HepG2 (cell line): ENCODE data around the gene APOLD1. TPM values are rescaled to one million over a fixed set of nuclear protein-coding genes. Genes with fewer than 3 reads are reported as not detected.
A peak's percentile ranks its signal among the peaks of the same experiment; 100 is the strongest.
"Not testable (repeated sequence)": the region's sequence is repeated elsewhere in the genome, so short reads cannot be mapped to it uniquely, and the experiment has no call there.

Experiments used
- ATAC-seq: fragments of 200-7000 bp; cut with Tn5 transposase; 3 replicates; pipeline ENCODE4 v1.9.1; 2020; ENCODE audit warnings: mild to moderate bottlenecking, moderate library complexity
- BruUV-seq: library from RNA; stranded (reverse); fragments of 400-500 nt; replicated peaks from 2 replicates; lab custom pipeline; 2021; lab: Mats Ljungman, UMichigan
- CTCF ChIA-PET: fragments of 300-600 bp; formaldehyde crosslinking; extraction: SDS; loops from one replicate; lab custom pipeline; 2021; ENCODE audit warnings: low total read pairs, inconsistent platforms, low intra/inter-chr PET ratio; lab: Yijun Ruan, JAX
- POLR2A ChIA-PET: fragments of 350-600 bp; sonication (Branson Sonifier 250); formaldehyde crosslinking; loops from one replicate; lab custom pipeline; 2020; ENCODE audit warnings: antibody characterized with exemption, inconsistent platforms; lab: Yijun Ruan, JAX
- DNase-seq: peaks from one replicate; pipeline ENCODE4 v3.0.0-alpha.2; 2015; ENCODE audit warnings: low spot score
- FAIRE-seq: peaks from 3 replicates; lab custom pipeline; 2011; peaks lifted over from hg19 to GRCh38; lab: Jason Lieb, UNC
- H2AFZ ChIP-seq: one replicate; pipeline ENCODE4 v1.6.1; 2011; ENCODE audit warnings: low read length, inconsistent platforms
- H3K27ac ChIP-seq: fragments of 300-600 bp; 3 replicates; pipeline ENCODE4 v1.8.0; 2011; ENCODE audit warnings: mixed run types, mild to moderate bottlenecking, mixed read lengths, low read length, inconsistent platforms; ENCODE audit not compliant: insufficient read depth; ENCODE audit errors: extremely low read length
- H3K27me3 ChIP-seq, 2 experiments: fragments of 200-600 bp in 1 of 2; 2 replicates in 1 of 2; 3 replicates in 1 of 2; pipeline versions ENCODE4 v1.6.0 to v1.8.0; 2011; ENCODE audit warnings: low read length in 2 of 2, mild to moderate bottlenecking in 2 of 2, moderate library complexity in 2 of 2, inconsistent platforms in 1 of 2; ENCODE audit not compliant: insufficient read depth in 2 of 2, control insufficient read depth in 1 of 2
- H3K36me3 ChIP-seq, 2 experiments: fragments of 200-600 bp in 1 of 2; replicated peaks in 1 of 2; 2 replicates in 1 of 2; 3 replicates in 1 of 2; pipeline versions ENCODE4 v1.5.1 to v1.8.0; 2011; ENCODE audit warnings: low read length in 2 of 2, inconsistent platforms in 1 of 2; ENCODE audit not compliant: insufficient read depth in 2 of 2, control insufficient read depth in 1 of 2
- H3K4me1 ChIP-seq: 2 replicates; pipeline ENCODE4 v1.5.1; 2012; ENCODE audit warnings: low read length, inconsistent platforms; ENCODE audit not compliant: insufficient read depth
- H3K4me2 ChIP-seq: 2 replicates; pipeline ENCODE4 v1.6.0; 2011; ENCODE audit warnings: low read depth, low read length, inconsistent platforms
- H3K4me3 ChIP-seq, 3 experiments: fragments of 200-600 bp in 1 of 3; sonication (generic), shearing (Covaris generic) in 1 of 3; replicated peaks in 1 of 3; 2 replicates each; pipeline ENCODE4 v1.5.1; 2011 to 2016; ENCODE audit warnings: low read length in 3 of 3, inconsistent platforms in 2 of 3, low read depth in 2 of 3, mild to moderate bottlenecking in 2 of 3, control low read depth in 1 of 3, mixed read lengths in 1 of 3; ENCODE audit not compliant: insufficient read depth in 1 of 3
- H3K79me2 ChIP-seq: one replicate; pipeline ENCODE4 v1.6.1; 2011; ENCODE audit warnings: low read length, inconsistent platforms; ENCODE audit not compliant: insufficient read depth
- H3K9ac ChIP-seq: 2 replicates; pipeline ENCODE4 v1.6.0; 2011; ENCODE audit warnings: mild to moderate bottlenecking, low read depth, low read length, inconsistent platforms; ENCODE audit not compliant: insufficient read depth
- H3K9me3 ChIP-seq: 2 replicates; pipeline ENCODE4 v1.5.1; 2012; ENCODE audit warnings: mild to moderate bottlenecking, low read length
- H4K20me1 ChIP-seq: 2 replicates; pipeline ENCODE4 v1.6.0; 2011; ENCODE audit warnings: inconsistent platforms, mild to moderate bottlenecking, low read length, moderate library complexity; ENCODE audit not compliant: insufficient read depth
- ZNF121 ChIP-seq: sonication (generic); formaldehyde crosslinking; IDR thresholded peaks from 2 replicates; pipeline ENCODE4 v1.5.0; 2020; ENCODE audit warnings: mild to moderate bottlenecking, missing genetic modification reagents
- ZNF761 ChIP-seq: sonication (generic); formaldehyde crosslinking; conservative IDR thresholded peaks from 2 replicates; pipeline ENCODE4 v1.4.0; 2020; ENCODE audit warnings: mild to moderate bottlenecking, missing genetic modification reagents
- WGBS: methylation state at CpG from one replicate; pipeline ENCODE4 v1.1.6; 2017; ENCODE audit warnings: low lambda C conversion rate; 5-methylcytosine and 5-hydroxymethylcytosine counted together
- in situ Hi-C: cut with HindIII; loops from 2 replicates; pipeline ENCODE4 v1.10.0; 2017; ENCODE audit warnings: low pct_unique_long_range_greater_than_20kb; ENCODE audit not compliant: extremely low pct_ligation_motif_present
- intact Hi-C: fragments of 100-400 bp; cut with micrococcal nuclease; formaldehyde crosslinking; loops from one replicate; pipeline ENCODE4 v1.10.0; 2022; ENCODE audit not compliant: unreplicated experiment
- polyA plus RNA-seq, 8 experiments: library from polyadenylated mRNA; depleted of rRNA in 3 of 8; stranded (reverse) in 7 of 8; unstranded in 1 of 8; fragments of >200 nt; fragmentation: Illumina TruSeq in 4 of 8; extraction: Trizol in 4 of 8; gene quantifications; 2 replicates each; pipeline versions ENCODE4 v1.2.1 to v1.2.3, GENCODE V29; 2011 to 2016; ENCODE audit warnings: low read depth in 4 of 8, missing spikeins in 1 of 8, mixed read lengths in 1 of 8; ENCODE audit not compliant: insufficient read depth in 1 of 8
- total RNA-seq, 5 experiments: library from RNA; depleted of rRNA; stranded (reverse); fragments of >200 nt; fragmentation: Illumina TruSeq; extraction: Trizol; gene quantifications; 2 replicates each; pipeline ENCODE4 v1.2.3, GENCODE V29; 2016; ENCODE audit warnings: low read depth in 1 of 5
- TF ChIP-seq, protein P1 (sequence below), 2 experiments: sonication (generic) in 1 of 2; formaldehyde crosslinking in 1 of 2; IDR thresholded peaks; 2 replicates each; pipeline versions ENCODE4 v1.4.0 to v1.6.1; 2018 to 2020; ENCODE audit warnings: missing genetic modification reagents in 2 of 2, borderline replicate concordance in 1 of 2, low read depth in 1 of 2, mild to moderate bottlenecking in 1 of 2, missing biosample characterization in 1 of 2
- TF ChIP-seq, protein P2 (sequence below), 2 experiments: fragments of 450-650 bp in 1 of 2; sonication (generic) in 1 of 2; formaldehyde crosslinking in 1 of 2; IDR thresholded peaks; 2 replicates each; pipeline versions ENCODE4 v1.6.1 to v1.8.0; 2016 to 2022; ENCODE audit warnings: antibody characterized with exemption in 1 of 2, mild to moderate bottlenecking in 1 of 2, missing genetic modification reagents in 1 of 2

Gene APOLD1
- total and polyA plus RNA-seq, 2 of the 13 experiments (the other 11 are each of a cell fraction or from before 2014, with no cell fraction given), result 0.20 to 0.84 TPM

DNA sequence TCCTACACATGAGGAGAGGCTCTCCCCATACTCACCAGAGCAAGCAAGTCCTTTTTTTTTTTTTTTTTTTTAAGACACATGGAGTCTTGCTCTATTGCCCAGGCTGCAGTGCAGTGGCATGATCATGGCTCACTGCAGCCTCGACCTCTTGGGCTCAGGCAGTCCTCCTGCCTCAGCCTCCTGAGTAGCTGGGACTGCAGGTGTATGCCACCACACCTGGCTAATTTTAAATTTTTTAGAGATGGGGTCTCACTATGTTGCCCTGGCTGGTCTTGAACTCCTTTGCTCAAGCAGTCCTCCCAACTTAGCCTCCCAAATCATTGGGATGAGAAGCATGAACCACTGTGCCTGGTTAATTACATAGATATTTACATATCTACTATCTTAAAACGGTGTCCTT, 47.3 kb upstream of the APOLD1 start:
- H3K27ac ChIP-seq, H2AFZ ChIP-seq, intact Hi-C loops, H3K4me2 ChIP-seq, H3K27me3 ChIP-seq, ATAC-seq, DNase-seq, CTCF ChIA-PET, in situ Hi-C loops, BruUV-seq, H3K9ac ChIP-seq, H4K20me1 ChIP-seq, H3K9me3 ChIP-seq, H3K36me3 ChIP-seq, H3K79me2 ChIP-seq, H3K4me3 ChIP-seq, FAIRE-seq: not testable (repeated sequence)
- H3K4me1 ChIP-seq, result peaks cover 32% of the 10 kb centered on the region
- 0 out of 2 replicates have a peak, but pooled peaks have one; percentile 40 for TF ChIP-seq ZNF121
- 35% methylated on average over 2 of the region's 2 CpGs for WGBS
- POLR2A ChIA-PET, result interaction anchor here (1.8 kb wide), 1 partner anchor 20 kb away, joined by 7 read pairs; no protein-coding TSS in a partner anchor

DNA sequence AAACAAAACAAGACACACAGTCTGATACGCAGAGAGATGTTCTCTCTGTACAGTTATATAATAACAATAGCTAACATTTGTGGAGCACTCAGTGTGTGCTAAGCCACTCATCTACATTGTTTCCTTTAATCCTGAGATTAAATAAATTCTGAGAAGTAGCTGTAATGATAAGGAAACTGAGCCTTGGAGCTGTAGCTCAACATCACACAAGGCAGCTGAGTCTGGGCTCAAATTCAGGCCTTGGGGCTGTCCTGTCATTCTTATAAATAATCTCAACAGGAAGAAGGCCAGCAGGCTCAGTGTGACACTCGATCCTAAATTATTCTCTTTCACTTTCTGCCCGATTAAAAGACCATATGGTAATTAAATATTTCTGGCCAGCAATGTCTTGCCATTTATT, 43.8 kb upstream of the APOLD1 start:
- in situ Hi-C loops (no loop called here), intact Hi-C loops (no loop called here)
- Histone ChIP-seq H2AFZ (no peak overlapping the region), H3K36me3 (no peaks in the 10 kb centered on the region), H3K27ac (no peak overlapping the region), H3K4me1 (0 out of 2 replicates have a peak, but pooled peaks cover 5% of the 10 kb centered on the region), H3K4me3 (no peak overlapping the region), H4K20me1 (no peaks in the 10 kb centered on the region), H3K9ac (no peak overlapping the region), H3K9me3 (no peaks in the 10 kb centered on the region), H3K79me2 (no peaks in the 10 kb centered on the region), H3K27me3 (no peaks in the 10 kb centered on the region), H3K4me2 (no peak overlapping the region)
- WGBS, result 44% methylated on average over 3 of the region's 3 CpGs
- POLR2A ChIA-PET, result no interaction called here
- BruUV-seq, result no TSS peak
- FAIRE-seq, result no peak
- no peak for DNase-seq
- CTCF ChIA-PET, result no interaction called here
- no peak for ATAC-seq
- TF ChIP-seq, protein P1, sequence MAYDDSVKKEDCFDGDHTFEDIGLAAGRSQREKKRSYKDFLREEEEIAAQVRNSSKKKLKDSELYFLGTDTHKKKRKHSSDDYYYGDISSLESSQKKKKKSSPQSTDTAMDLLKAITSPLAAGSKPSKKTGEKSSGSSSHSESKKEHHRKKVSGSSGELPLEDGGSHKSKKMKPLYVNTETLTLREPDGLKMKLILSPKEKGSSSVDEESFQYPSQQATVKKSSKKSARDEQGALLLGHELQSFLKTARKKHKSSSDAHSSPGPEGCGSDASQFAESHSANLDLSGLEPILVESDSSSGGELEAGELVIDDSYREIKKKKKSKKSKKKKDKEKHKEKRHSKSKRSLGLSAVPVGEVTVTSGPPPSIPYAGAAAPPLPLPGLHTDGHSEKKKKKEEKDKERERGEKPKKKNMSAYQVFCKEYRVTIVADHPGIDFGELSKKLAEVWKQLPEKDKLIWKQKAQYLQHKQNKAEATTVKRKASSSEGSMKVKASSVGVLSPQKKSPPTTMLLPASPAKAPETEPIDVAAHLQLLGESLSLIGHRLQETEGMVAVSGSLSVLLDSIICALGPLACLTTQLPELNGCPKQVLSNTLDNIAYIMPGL (CRISPR knock-in tag; IDR thresholded peaks at IDR 0.05; ENCODE audit: borderline replicate concordance in 1 of 2, low read depth in 1 of 2), result no peak
- no peak for TF ChIP-seq ZNF761 (CRISPR knock-in tag)
- TF ChIP-seq, protein P2, sequence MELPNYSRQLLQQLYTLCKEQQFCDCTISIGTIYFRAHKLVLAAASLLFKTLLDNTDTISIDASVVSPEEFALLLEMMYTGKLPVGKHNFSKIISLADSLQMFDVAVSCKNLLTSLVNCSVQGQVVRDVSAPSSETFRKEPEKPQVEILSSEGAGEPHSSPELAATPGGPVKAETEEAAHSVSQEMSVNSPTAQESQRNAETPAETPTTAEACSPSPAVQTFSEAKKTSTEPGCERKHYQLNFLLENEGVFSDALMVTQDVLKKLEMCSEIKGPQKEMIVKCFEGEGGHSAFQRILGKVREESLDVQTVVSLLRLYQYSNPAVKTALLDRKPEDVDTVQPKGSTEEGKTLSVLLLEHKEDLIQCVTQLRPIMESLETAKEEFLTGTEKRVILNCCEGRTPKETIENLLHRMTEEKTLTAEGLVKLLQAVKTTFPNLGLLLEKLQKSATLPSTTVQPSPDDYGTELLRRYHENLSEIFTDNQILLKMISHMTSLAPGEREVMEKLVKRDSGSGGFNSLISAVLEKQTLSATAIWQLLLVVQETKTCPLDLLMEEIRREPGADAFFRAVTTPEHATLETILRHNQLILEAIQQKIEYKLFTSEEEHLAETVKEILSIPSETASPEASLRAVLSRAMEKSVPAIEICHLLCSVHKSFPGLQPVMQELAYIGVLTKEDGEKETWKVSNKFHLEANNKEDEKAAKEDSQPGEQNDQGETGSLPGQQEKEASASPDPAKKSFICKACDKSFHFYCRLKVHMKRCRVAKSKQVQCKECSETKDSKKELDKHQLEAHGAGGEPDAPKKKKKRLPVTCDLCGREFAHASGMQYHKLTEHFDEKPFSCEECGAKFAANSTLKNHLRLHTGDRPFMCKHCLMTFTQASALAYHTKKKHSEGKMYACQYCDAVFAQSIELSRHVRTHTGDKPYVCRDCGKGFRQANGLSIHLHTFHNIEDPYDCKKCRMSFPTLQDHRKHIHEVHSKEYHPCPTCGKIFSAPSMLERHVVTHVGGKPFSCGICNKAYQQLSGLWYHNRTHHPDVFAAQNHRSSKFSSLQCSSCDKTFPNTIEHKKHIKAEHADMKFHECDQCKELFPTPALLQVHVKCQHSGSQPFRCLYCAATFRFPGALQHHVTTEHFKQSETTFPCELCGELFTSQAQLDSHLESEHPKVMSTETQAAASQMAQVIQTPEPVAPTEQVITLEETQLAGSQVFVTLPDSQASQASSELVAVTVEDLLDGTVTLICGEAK (IDR thresholded peaks at IDR 0.05), result no peak
- TF ChIP-seq, protein P2 (CRISPR knock-in tag; IDR thresholded peaks at IDR 0.05), result no peak
